Small intestine (tissue), 7 donors: ENCODE data around the gene METTL5. TPM values are rescaled to one million over a fixed set of nuclear protein-coding genes. Genes with fewer than 3 reads are reported as not detected.

Source experiments
- DNase-seq, 2 donors: peaks; one replicate each; pipeline versions ENCODE4 v3.0.0 to v3.0.0-alpha.2; 2013
- FAIRE-seq: peaks from 2 replicates; lab custom pipeline; 2012; peaks lifted over from hg19 to GRCh38; lab: Jason Lieb, UNC
- H3K27ac ChIP-seq, 3 donors: one replicate each; pipeline ENCODE4 v1.5.1; 2013; ENCODE audit warnings: low read length in 2 of 3, mild to moderate bottlenecking in 2 of 3, control low read depth in 1 of 3, inconsistent platforms in 1 of 3, low read depth in 1 of 3, moderate library complexity in 1 of 3
- H3K27me3 ChIP-seq, 3 donors: one replicate each; pipeline ENCODE4 v1.6.1; 2013; ENCODE audit warnings: low read length in 3 of 3, inconsistent platforms in 1 of 3; ENCODE audit not compliant: control insufficient read depth in 3 of 3, insufficient read depth in 3 of 3
- H3K36me3 ChIP-seq, 3 donors: one replicate each; pipeline ENCODE4 v1.6.1; 2013; ENCODE audit warnings: low read length in 3 of 3, inconsistent platforms in 1 of 3, low read depth in 1 of 3, mild to moderate bottlenecking in 1 of 3, moderate library complexity in 1 of 3; ENCODE audit not compliant: control insufficient read depth in 3 of 3, insufficient read depth in 2 of 3
- H3K4me1 ChIP-seq, 3 donors: one replicate each; pipeline ENCODE4 v1.6.1; 2013; ENCODE audit warnings: low read length in 2 of 3, inconsistent platforms in 1 of 3, low read depth in 1 of 3, mild to moderate bottlenecking in 1 of 3, moderate library complexity in 1 of 3; ENCODE audit not compliant: control insufficient read depth in 3 of 3, insufficient read depth in 2 of 3
- H3K4me3 ChIP-seq, 3 donors: one replicate each; pipeline ENCODE4 v1.5.1; 2013; ENCODE audit warnings: low read length in 3 of 3, control low read depth in 1 of 3, inconsistent platforms in 1 of 3, low read depth in 1 of 3, mild to moderate bottlenecking in 1 of 3, moderate library complexity in 1 of 3
- H3K9me3 ChIP-seq, 2 donors: one replicate each; pipeline ENCODE4 v1.6.1; 2013; ENCODE audit warnings: low read depth in 1 of 2, low read length in 1 of 2; ENCODE audit not compliant: control insufficient read depth in 2 of 2, insufficient read depth in 1 of 2
- WGBS, 3 donors: extraction: QIAGEN DNeasy Blood & Tissue Kit; methylation state at CpG; one replicate each; pipeline ENCODE4 v1.1.7; 2013; 5-methylcytosine and 5-hydroxymethylcytosine counted together
- polyA plus RNA-seq, 4 donors: library from polyadenylated mRNA; stranded (reverse) in 3 of 4; unstranded in 1 of 4; fragments of 200-250 nt in 3 of 4; fragments of 120-200 nt in 1 of 4; gene quantifications; one replicate each; pipeline versions ENCODE4 v1.2.1 to v1.2.3, GENCODE V29; 2013
- donor health status: healthy with polysubstance abuse.
- donor health status: control.
- donor health status: control.
- donor health status: Bipolar disorder and iron deficiency.
- donor health status: healthy.

METTL5 gene
- polyA plus RNA-seq, 4 donors = 44.3 to 75.8 (median 51.2) TPM

DNA sequence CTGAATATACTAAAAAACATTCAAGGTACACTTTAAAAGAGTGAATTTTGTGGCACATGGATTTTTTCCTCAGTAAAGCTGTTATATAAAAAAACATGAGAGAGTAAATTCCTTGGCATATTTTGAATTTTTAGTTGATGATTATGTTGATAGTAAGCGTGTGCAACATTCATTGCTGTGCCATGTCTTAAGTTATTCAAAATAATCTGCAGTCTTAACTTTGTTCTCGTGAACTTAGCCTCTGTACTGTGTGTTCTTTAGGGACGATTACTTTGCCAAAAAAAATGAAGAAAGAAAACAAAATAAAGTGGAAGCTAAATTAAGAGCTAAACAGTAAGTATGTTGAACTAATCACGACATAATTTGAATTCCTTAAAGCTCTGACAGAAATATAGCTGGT lies 16.5 kb downstream of the METTL5 start:
- Histone ChIP-seq H3K27me3 (no peaks in the 10 kb centered on the region), H3K4me3 (no peak overlapping the region), H3K27ac (no peak overlapping the region), H3K36me3 (peaks cover 5 to 31% (median 7%) of the 10 kb centered on the region in 3 donors), H3K9me3 (no peaks in the 10 kb centered on the region), H3K4me1 (no peaks in the 10 kb centered on the region)
- 76 to 86% (median 85%) methylated on average over 4 of the region's 4 CpGs for WGBS, 3 donors
- FAIRE-seq (no peak), DNase-seq (no peak)

DNA sequence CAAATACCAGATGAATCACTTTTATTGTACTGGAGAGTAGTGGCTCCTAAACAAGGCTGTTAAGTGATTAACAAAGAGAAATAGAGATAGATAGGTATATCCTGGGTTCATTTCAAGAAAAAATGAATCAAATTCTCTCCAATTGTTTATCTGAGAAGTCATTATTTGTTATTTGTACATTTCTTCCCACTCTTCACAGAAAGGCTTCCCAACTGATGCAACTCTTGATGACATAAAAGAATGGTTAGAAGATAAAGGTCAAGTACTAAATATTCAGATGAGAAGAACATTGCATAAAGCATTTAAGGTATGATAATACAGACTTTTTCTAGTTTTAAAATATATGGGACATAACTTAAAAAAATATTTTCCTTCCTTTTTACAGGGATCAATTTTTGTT lies 18.1 kb downstream of the METTL5 start:
- no peak overlapping the region for H3K4me3 ChIP-seq
- H3K27me3 ChIP-seq = no peaks in the 10 kb centered on the region
- H3K27ac ChIP-seq = no peak overlapping the region
- H3K36me3 ChIP-seq = peaks cover 4 to 33% (median 7%) of the 10 kb centered on the region in 3 donors
- H3K9me3 ChIP-seq = no peaks in the 10 kb centered on the region
- H3K4me1 ChIP-seq = no peaks in the 10 kb centered on the region
- FAIRE-seq (no peak), DNase-seq (no peak)

DNA sequence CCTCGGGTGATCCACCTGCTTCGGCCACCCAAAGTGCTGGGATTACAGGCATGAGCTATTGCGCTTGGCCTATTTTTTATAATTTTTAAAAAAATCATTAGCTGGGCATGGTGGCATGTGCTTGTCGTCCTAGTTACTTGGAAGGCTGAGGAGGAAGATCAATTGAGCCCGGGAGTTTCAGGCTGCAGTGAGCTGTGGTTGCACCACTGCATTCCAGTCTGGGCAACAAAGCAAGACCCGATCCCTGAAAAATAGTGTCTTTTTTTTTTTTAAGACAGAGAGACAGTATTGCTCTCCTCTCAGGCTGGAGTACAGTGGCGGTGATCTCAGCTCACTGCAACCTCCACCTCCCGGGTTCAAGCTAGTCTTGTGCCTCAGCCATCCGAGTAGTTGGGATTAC lies 21.2 kb downstream of the METTL5 start:
- Histone ChIP-seq H3K27ac (no peak overlapping the region), H3K4me1 (no peaks in the 10 kb centered on the region), H3K9me3 (no peaks in the 10 kb centered on the region), H3K27me3 (no peaks in the 10 kb centered on the region), H3K36me3 (peaks cover 1 to 30% (median 4%) of the 10 kb centered on the region in 3 donors), H3K4me3 (no peak overlapping the region)
- DNase-seq (no peak), FAIRE-seq (no peak)
- 94 to 96% (median 94%) methylated on average over 9 of the region's 9 CpGs for WGBS, 3 donors

DNA sequence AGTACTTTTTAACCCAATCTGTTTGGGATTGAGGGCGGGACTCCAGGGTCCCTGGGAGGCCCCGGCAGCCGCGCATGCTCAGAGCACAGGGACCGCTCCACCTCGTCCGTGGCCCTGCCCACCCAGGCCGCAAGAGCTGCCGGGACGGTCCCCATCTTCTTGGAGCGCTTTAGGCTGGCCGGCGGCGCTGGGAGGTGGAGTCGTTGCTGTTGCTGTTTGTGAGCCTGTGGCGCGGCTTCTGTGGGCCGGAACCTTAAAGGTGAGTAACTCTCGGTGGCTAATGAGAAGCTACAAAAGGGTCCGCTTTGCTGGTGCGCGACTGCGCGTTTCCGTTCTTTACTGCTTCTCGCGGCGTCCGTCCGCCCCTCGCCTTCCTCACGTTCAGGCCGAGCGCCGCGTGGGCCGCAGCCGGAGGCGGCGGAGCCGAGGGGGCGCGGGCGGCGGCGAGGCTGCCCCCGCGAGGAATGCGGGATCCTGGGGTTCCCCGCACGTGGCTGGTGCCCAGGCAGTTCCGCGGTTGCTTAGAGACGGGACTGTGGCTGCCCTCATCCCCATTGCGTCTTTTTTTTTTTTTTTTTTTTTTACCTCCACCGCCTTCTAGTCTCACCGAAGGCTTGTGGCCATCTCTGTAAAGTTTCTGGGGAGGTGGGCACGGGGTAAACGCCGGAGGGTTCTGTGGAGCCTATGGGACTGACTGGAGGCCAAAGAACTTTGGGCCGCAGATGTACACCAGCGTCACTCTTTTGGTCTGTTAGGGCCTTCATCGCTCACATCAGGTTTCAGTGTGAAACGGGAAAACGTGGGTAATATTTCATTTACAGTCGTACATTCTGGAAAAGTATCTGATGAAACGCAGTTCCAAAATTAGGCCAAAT lies 25.8 kb downstream of the METTL5 start, which contains the start of gene SSB:
Gene SSB, plus strand, starts transcription at position 154 of the 875 bp plus-strand sequence. CDS start 2,090 bp downstream, outside the sequence.
- no peak for FAIRE-seq

DNA sequence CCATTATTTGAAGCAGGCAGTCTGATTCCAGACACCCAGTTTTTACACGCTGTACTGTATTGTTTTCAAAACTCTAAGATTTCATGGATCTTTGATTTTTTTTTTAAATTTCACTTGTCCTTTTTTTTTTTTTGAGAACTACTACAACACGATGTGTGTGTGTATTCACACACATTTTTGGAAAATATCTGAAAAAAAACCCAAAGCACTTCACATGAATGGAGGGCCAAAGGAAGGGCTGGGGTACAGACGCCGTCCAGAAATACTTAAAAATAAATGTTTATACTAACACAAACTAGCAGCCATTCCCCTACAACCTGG lies 26.3 kb downstream of the METTL5 start:
- DNase-seq = no peak
- FAIRE-seq = no peak
- Histone ChIP-seq H3K9me3 (peaks cover 0 to 3% of the 10 kb centered on the region in 2 donors), H3K27ac (peak overlapping the region; percentile 56 to 93 (median 86)), H3K27me3 (no peaks in the 10 kb centered on the region), H3K4me1 (no peaks in the 10 kb centered on the region), H3K36me3 (peaks cover 0 to 8% (median 0%) of the 10 kb centered on the region in 3 donors), H3K4me3 (peak overlapping the region; percentile 29 to 80 (median 78))
- WGBS, 3 donors = 4 to 9% (median 9%) methylated on average over 4 of the region's 4 CpGs

More for the DNA sequence above, 25.8 kb downstream of the METTL5 start, which contains the start of gene SSB:
- H3K4me1 ChIP-seq = no peaks in the 10 kb centered on the region
- H3K36me3 ChIP-seq = peaks cover 0 to 13% (median 0%) of the 10 kb centered on the region in 3 donors
- peak within 1 kb of the TSS; percentile 78 to 91 (median 80) for H3K4me3 ChIP-seq
- H3K27ac ChIP-seq = peak within 1 kb of the TSS; percentile 56 to 93 (median 86)
- WGBS, 3 donors = 0% methylated on average over 60 to 67 of the region's 67 CpGs
- H3K9me3 ChIP-seq = peaks cover 0 to 3% of the 10 kb centered on the region in 2 donors
- no peaks in the 10 kb centered on the region for H3K27me3 ChIP-seq
- DNase-seq = peak; percentile 89 to 94

DNA sequence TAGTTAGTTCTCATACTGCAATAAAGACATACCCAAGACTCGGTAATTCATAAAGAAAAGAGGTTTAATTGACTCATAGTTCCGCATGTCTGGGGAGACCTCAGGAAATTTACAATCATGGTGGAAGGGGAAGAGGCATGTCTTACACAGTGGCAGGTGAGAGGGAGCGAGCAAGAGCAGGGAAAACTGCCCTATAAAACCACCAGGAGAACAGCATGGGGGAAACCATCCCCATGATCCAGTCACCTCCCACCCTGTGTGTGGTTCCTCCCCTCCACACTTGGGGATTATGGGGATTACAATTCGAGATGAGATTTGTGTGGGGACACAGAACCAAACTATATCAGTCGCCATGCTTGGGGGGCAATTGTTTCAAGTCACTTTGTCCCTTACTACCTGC lies 27.1 kb downstream of the METTL5 start:
- no peaks in the 10 kb centered on the region for H3K27me3 ChIP-seq
- 91 to 93% (median 92%) methylated on average over 5 of the region's 5 CpGs for WGBS, 3 donors
- no peak overlapping the region for H3K27ac ChIP-seq
- peaks cover 0 to 3% of the 10 kb centered on the region in 2 donors for H3K9me3 ChIP-seq
- FAIRE-seq = no peak
- DNase-seq = no peak
- peaks cover 0 to 8% (median 0%) of the 10 kb centered on the region in 3 donors for H3K36me3 ChIP-seq
- no peaks in the 10 kb centered on the region for H3K4me1 ChIP-seq
- H3K4me3 ChIP-seq = no peak overlapping the region

DNA sequence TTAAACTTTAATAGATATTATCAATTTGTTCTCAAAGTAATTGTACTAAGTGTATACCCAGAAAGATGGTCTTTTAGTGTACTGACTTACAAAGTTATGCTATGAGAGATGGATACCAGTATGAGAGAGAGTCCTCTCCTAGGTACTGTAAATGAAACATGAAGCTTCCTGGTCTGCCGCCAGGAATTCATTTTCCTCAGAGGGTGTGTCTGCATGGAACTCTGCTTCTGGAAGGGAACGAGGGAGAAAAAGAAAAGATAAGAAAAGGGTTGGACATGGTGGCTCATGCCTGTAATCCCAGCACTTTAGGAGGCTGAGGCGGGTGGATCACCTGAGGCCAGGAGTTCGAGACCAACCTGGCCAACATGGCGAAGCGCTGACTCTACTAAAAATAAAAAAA lies 28.3 kb downstream of the METTL5 start:
- H3K36me3 ChIP-seq = peaks cover 0 to 2% (median 0%) of the 10 kb centered on the region in 3 donors
- 66 to 81% (median 69%) methylated on average over 6 of the region's 6 CpGs for WGBS, 3 donors
- no peak overlapping the region for H3K4me3 ChIP-seq
- H3K4me1 ChIP-seq = no peaks in the 10 kb centered on the region
- H3K9me3 ChIP-seq = peaks cover 0 to 3% of the 10 kb centered on the region in 2 donors
- peak in 1 of 2 donors; percentile 31 for DNase-seq
- no peak overlapping the region for H3K27ac ChIP-seq
- H3K27me3 ChIP-seq = no peaks in the 10 kb centered on the region
- FAIRE-seq = no peak

DNA sequence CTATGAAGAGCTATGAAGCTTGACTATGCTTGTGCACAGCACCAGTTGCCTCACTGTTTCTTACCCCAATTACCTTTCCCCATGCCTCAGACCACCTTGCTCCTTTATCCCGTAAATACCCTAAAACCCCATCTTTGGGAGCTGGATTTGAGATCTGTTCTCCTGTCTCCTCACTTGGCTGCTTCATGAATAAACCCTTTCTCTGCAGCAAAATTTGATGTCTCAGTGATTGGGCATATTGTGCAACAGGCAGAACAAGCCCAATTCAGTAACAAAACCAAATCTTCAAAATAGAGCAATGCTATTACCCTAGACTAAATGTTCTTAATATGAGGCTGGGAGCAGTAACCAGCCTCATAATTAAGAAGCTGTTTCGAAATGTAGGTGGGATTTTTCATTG lies 29.5 kb downstream of the METTL5 start:
- no peak overlapping the region for H3K4me3 ChIP-seq
- DNase-seq = no peak
- 72 to 100% (median 90%) methylated on average over 2 of the region's 2 CpGs for WGBS, 3 donors
- FAIRE-seq = no peak
- no peaks in the 10 kb centered on the region for H3K27me3 ChIP-seq
- H3K36me3 ChIP-seq = no peaks in the 10 kb centered on the region
- H3K27ac ChIP-seq = no peak overlapping the region
- H3K4me1 ChIP-seq = no peaks in the 10 kb centered on the region
- peaks cover 0 to 3% of the 10 kb centered on the region in 2 donors for H3K9me3 ChIP-seq
